GM19455 (cell line): ENCODE data around the gene NCKAP1.
A peak's percentile ranks its signal among the peaks of the same experiment; 100 is the strongest.
"Not testable (repeated sequence)": the region's sequence is repeated elsewhere in the genome, so short reads cannot be mapped to it uniquely, and the experiment has no call there.

Source experiments
- ATAC-seq: cut with Tn5 transposase; IDR thresholded peaks from one replicate; pipeline ENCODE4 v1.9.1; 2021; ENCODE audit not compliant: unreplicated experiment

NCKAP1 gene

DNA sequence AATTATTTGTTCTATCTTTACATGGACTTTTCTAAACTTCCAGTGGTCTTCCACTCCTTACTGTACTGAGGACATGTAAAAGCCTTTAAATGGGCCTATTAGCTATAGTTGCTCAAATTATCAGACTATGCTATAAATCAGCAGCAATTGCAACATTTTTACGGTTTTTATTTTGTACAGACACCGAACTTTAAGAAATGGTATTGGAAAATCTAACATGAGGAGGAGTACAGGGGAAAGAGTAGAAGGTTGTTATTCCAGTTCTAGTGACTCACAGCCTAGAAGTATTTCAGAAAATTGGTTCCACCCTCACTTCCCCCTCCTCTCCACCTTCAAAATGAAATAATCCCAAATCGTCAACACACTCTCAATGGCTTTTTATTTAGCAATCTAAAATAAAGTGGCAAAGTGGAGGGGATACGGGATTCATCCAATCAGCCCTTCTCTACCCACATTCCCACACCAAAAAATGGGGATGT lies 1.1 kb downstream of the NCKAP1 start:
- no peak for ATAC-seq

- peak; percentile 49 for ATAC-seq
These were observed 2.1 kb downstream of the NCKAP1 start for GRCh38 chr2:183035954-183036669.

DNA sequence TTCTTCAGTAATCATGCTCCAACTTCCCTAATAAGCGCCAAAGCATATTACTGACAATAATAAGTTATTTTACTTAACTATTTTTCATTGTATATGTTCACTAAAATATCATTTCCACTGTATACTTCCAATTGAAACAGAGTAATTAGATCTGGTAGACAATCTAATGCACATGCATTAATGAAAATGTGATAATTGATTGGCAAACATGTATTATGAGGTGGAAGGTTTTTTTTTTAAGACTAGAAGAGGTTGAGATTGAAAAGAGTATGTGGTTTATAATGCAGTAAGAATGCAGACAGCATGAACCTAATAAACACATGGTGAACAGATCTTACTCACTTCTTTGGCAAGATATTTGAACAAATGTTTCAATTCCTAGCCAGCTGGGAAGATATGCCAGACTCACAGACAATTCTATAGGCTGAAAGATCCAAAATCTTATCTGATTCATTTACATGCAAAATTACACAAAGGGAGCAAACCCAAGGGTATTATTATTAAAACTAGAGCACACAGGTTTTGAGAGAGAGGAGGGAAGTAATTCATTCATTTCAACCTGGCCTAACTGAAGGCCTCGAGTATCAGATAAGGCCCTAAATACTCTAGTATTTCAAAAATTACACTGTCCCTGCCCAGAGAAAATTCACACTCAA lies 2.8 kb downstream of the NCKAP1 start:
- ATAC-seq, result no peak

DNA sequence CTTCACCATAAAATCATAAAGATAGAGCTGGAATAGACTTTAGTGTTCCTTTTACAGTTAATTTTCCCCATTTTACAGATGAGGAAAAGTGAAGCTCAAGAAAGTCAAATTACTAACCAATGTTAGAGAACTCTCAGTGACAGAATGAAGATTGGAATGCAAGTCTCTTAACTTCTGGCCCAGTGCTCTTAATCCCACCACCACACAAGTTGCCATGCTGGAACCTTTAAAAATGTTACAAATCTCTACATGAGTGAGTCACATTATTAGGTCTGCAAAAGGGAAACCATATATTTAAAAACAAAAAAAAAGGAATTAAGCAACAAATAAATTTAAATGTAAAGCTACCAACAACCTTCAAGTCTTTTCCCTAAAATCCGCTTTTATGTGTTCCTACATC lies 3.5 kb downstream of the NCKAP1 start:
- ATAC-seq, result no peak

DNA sequence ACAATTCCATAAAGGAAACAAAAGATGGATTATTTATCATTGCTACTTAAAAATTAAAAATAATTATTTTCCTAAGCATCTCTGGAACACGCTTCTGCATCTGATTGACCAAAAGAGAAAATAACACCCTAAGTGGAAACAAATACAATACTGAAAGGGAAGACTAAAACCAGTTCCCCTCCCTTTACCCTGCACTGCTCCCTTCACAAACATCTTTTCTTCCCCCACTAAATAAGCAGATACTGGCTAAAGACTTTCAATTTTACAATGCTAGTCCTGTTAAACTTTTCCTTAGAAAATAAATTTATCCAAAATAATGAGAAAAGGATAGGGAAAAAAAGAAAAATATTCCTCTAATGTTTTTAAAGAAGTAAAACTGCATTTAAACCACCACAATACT lies 4.3 kb downstream of the NCKAP1 start:
- ATAC-seq, result no peak

GRCh38 chr2:183031911-183032794 lies 6.1 kb downstream of the NCKAP1 start:
- ATAC-seq, result no peak

GRCh38 chr2:183029219-183029618 lies 9.0 kb downstream of the NCKAP1 start:
- no peak for ATAC-seq

- ATAC-seq, result no peak
These were observed 10.1 kb downstream of the NCKAP1 start for GRCh38 chr2:183028108-183028507.

GRCh38 chr2:183027443-183027842 lies 10.8 kb downstream of the NCKAP1 start:
- no peak for ATAC-seq

GRCh38 chr2:183026424-183026823 lies 11.8 kb downstream of the NCKAP1 start:
- ATAC-seq, result no peak

- no peak for ATAC-seq
These were observed 12.3 kb downstream of the NCKAP1 start for GRCh38 chr2:183025993-183026392.

- no peak for ATAC-seq
These were observed 13.7 kb downstream of the NCKAP1 start for GRCh38 chr2:183024339-183025095.

GRCh38 chr2:183022711-183023110 lies 15.5 kb downstream of the NCKAP1 start:
- ATAC-seq, result no peak

GRCh38 chr2:183021613-183022012 lies 16.6 kb downstream of the NCKAP1 start:
- no peak for ATAC-seq

DNA sequence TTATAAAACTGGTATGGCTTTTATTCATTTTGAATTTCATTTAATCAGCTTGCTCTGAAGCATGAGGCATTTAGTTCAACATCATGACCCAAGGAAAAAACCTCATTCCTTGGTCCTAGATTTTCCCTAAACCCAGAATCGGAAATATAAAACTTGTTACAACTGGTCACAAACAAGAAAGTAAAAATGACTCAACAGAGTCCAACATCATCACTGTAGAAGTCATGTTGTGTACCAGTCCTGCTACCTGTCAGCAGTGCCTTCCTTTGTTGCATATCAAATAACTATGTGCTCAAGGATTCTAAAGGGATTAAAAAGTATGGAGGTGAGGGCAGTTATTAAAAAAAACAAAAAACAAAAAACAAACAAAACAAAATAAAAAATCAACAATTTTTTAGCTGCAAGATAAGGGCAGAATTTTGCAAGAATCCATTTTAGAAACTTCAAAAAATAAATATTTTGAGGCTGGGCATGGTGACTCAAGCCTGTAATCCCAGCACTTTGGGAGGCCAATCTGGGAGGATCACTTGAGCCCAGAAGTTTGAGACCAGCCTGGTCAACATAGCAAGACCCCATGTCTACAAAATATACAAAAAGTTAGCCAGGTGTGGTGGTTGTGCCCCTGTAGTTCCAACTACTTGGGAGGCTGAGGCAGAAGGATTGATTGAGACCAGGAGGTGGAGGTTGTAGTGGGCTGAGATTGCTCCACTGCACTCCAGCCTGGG lies 18.4 kb downstream of the NCKAP1 start:
- no peak for ATAC-seq

DNA sequence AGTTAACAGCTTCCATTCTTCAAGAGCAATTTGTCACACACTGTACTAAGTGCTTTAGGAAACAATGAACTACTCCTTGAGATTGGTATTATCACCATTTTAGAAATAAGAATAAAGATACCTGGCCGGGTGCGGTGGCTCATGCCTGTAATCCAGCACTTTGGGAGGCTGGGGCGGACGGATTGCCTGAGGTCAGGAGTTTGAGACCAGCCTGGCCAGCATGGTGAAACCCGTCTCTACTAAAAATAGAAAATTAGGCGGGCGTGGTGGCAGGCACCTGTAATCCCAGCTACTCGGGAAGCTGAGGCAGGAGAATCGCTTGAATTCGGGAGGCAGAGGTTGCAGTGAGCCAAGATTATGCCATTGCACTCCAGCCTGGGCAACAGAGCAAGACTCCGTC lies 20.4 kb downstream of the NCKAP1 start:
- ATAC-seq, result not testable (repeated sequence)

DNA sequence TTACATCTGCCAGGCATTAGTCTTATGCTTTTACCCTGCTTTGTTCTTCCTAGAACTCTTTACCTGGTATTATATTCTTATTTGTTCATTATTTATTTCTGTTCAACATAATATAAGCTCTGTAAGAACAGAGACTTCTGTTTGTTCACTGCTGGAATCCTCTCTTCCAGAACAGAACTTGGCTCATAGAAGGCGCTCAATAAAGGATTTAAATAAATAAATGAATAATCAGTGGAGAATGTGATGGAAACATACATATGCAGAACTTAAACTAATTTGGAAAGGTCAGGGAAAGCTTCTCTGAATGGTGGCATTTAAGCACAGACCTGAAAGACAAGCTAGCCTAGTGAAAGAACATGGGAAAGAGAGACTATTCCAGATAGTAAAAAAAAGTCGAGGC lies 24.3 kb downstream of the NCKAP1 start:
- no peak for ATAC-seq

DNA sequence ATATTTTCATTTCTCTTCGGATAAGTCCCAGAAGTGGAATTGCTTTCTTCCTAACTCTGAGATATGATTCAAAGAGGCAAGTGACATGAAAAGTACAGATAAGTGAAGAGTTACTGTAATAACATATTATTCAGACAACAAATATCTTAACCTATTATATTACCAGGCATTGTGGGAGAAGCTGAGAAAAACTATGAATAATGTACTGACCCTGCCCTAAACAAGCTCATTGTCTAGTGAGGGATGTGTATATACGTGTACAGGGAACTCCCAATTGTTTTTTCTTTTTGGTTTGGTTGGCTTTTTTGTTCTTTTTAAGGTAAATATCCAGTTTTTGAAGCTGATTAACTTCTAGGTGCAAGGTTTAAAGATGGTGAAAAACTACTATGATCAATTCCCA lies 26.5 kb downstream of the NCKAP1 start:
- no peak for ATAC-seq

DNA sequence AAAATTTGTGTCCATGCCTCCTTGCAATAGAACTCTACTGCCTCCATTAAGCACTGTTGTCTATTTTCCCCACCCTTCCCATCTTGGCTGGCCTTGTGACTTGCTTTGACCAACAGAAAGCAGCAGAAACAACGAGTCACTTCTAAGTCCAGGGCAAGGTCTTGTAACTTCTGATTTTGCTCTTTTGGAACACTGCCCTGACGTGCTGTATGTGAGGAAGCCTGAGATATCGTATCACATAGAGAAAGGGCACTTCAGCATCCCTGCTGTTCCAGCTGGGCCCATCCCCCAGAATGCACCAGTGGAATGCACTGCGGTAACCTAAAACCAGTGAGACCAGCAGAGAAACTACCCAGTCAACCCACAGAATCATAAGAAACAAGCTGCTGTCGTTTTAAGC lies 28.1 kb downstream of the NCKAP1 start:
- ATAC-seq, result no peak

- ATAC-seq, result no peak
These were observed 28.9 kb downstream of the NCKAP1 start for GRCh38 chr2:183009249-183009899.
